ENCODE data around the gene MRGPRG.

DNA sequence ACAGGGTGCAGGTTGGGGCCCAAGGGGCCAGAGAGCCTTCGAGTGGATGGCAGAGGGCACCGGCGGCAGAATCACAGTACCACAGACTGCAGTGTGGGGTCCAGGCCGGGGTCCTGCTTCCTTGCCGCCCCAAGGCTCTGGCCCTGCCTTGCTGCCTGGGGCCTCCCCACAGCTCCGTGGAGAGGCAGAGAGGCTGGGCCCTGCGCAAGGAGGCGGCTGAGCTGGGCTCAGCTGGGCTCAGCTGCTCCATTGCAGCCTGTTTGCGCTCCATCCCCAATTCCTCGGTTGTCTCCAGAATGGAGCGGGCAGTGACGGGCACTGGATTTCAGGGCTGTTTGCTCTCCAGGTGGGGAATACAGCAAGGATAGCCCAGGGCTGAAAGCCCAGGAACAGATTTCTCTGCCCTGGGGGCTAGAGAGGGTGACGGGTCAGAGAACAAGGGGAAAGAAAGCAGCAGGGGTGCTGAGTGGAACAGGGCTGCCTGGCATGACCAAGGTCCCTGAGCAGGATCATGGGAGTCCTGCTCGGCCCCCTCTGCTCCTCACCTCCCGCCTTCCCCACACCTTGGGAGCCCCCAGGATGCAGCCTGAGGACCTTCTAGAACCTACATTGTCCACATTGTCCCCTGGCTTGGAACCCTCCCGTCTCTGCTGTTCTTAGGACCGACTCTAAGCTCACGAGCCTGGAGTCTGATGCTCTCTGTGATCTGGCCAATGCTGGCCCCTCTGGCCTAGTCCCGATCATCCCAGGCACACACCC, 18.9 kb downstream of the MRGPRG start:
- TF ChIP-seq CTCF (conservative IDR thresholded peaks at IDR 0.05 in 1 of 2, IDR thresholded peaks at IDR 0.05 in 1 of 2; ENCODE audit: low read depth in 1 of 2, low read length in 2 of 2) (no peak), EZH2 (IDR thresholded peaks at IDR 0.05; ENCODE audit: low read length, missing control alignments) (no peak)

All from fibroblast of lung (primary cell).